SK-N-DZ (cell line): ENCODE data around the gene RNF41.

Source experiments
- DNase-seq: peaks from one replicate; pipeline ENCODE4 v3.0.0-alpha.2; 2015; ENCODE audit warnings: low spot score

RNF41 gene

DNA sequence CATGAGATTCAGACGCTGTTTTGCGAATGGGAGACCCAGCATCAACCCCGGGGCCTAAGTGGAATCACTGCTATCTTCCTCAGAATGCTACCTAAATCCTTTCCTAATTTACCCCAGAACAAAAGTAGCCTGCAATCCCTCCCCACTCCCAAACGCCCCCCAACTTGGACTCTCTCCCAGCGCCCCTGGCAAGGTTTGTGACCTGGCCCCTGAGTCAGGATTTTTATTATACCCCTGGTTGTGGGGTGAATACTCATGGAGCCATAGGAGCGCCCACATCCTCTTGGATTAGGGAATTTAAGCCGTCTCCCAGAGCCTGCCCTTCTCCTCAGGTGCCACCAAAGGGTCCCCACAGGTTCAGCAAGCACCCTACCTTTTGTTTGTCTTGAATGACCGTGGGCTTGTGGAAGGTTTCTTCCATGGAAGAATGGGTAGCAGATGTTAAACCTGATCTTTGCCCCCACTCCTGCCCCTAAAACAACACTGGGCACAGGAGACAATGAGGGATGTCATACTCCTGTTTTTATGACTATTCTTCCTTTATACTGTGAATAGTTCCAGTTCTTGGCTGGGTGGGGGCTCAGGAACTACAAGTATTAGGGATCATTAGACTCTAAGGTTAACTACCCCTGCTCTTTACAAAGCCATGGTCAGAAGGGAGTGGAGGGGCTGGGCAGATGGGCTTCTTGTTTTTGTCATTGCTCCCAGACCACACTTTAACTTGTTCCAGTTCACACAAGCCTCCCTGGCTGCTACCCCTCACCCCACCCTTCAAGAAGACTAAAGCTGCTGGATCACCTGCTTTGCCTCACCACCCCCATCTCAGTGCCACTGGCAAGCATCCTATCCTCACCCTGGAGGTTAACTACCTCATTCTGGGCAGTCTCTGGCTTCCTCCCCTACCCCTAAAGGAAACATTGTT is 68.7 kb downstream of the RNF41 start:
- DNase-seq = no peak
